Psoas muscle (tissue), 8 donors: Measurements from ENCODE around the gene PRICKLE1. TPM values are rescaled to one million over a fixed set of nuclear protein-coding genes. Genes with fewer than 3 reads are reported as not detected.

ENCODE experiments used
- ATAC-seq, 4 donors: fragments of 200-7000 bp; cut with Tn5 transposase; one replicate each; pipeline ENCODE4 v1.9.1; 2020; ENCODE audit warnings: moderate library complexity in 3 of 4, mild to moderate bottlenecking in 2 of 4
- DNase-seq, 2 donors: peaks; one replicate each; pipeline ENCODE4 v3.0.0-alpha.2; 2020
- H3K27ac ChIP-seq: fragments of 200-600 bp; one replicate; pipeline ENCODE4 v1.8.0; 2022
- H3K27me3 ChIP-seq, 3 donors: fragments of 200-600 bp in 1 of 3; one replicate each; pipeline versions ENCODE4 v1.6.1 to v1.8.0; 2013 to 2022; ENCODE audit warnings: low read length in 2 of 3, mild to moderate bottlenecking in 2 of 3, moderate library complexity in 1 of 3; ENCODE audit not compliant: insufficient read depth in 3 of 3
- H3K36me3 ChIP-seq, 2 donors: fragments of 200-600 bp in 1 of 2; one replicate each; pipeline versions ENCODE4 v1.6.1 to v1.8.0; 2013 to 2022; ENCODE audit warnings: low read depth in 1 of 2, mild to moderate bottlenecking in 1 of 2, moderate library complexity in 1 of 2; ENCODE audit not compliant: insufficient read depth in 1 of 2
- H3K4me1 ChIP-seq: fragments of 200-600 bp; one replicate; pipeline ENCODE4 v1.8.0; 2022
- H3K4me3 ChIP-seq: fragments of 200-600 bp; one replicate; pipeline ENCODE4 v1.8.0; 2022; ENCODE audit warnings: mild to moderate bottlenecking
- H3K9me3 ChIP-seq: fragments of 200-600 bp; one replicate; pipeline ENCODE4 v1.8.0; 2022
- WGBS, 3 donors: extraction: QIAGEN DNeasy Blood & Tissue Kit; methylation state at CpG; one replicate each; pipeline versions ENCODE4 v1.1.6 to v1.1.7; 2013; 5-methylcytosine and 5-hydroxymethylcytosine counted together
- intact Hi-C, 2 donors: fragments of 100-400 bp; cut with DNase I; formaldehyde crosslinking; loops; one replicate each; pipeline versions ENCODE4 v1.11.0 to v1.14.2; 2022
- polyA plus RNA-seq, 3 donors: library from polyadenylated mRNA; stranded (reverse); fragments of 200-250 nt; gene quantifications; one replicate each; pipeline ENCODE4 v1.2.3, GENCODE V29; 2013
- total RNA-seq, 4 donors: library from RNA; stranded (reverse); fragmentation: NEBNext Ultra II Directional in 2 of 4; extraction: Animal tissue kit (Norgen Biotek cat#: 25700) in 2 of 4; gene quantifications; one replicate each; pipeline versions ENCODE4 v1.2.1 to v1.2.4, GENCODE V29; 2021 to 2023
- TF ChIP-seq, protein P1 (sequence below): fragments of 200-600 bp; IDR thresholded peaks from one replicate; pipeline ENCODE4 v1.8.0; 2022; ENCODE audit warnings: antibody characterized with exemption
- donor health status: healthy with polysubstance abuse.
- donor health status: DM: no; HTN: no; CAD: no; lungs with moderate emphysema.
- donor health status: Bipolar disorder and iron deficiency.
- donor health status: healthy.
- donor health status: DM: yes; HTN: yes; CAD: no.
- donor health status: DM: no; HTN: no; CAD: no.
- donor health status: DM: no; HTN: no; CAD: no.
- donor health status: DM: yes; HTN: yes; CAD: no.

The PRICKLE1 gene
- total and polyA plus RNA-seq, 7 donors = 0.37 to 7.6 (median 1.7) TPM

GRCh38 chr12:42468341-42468821 lies 121.2 kb downstream of the PRICKLE1 start:
- WGBS, 3 donors = 43 to 57% (median 44%) methylated on average over 9 of the region's 9 CpGs
- TF ChIP-seq, protein P1, sequence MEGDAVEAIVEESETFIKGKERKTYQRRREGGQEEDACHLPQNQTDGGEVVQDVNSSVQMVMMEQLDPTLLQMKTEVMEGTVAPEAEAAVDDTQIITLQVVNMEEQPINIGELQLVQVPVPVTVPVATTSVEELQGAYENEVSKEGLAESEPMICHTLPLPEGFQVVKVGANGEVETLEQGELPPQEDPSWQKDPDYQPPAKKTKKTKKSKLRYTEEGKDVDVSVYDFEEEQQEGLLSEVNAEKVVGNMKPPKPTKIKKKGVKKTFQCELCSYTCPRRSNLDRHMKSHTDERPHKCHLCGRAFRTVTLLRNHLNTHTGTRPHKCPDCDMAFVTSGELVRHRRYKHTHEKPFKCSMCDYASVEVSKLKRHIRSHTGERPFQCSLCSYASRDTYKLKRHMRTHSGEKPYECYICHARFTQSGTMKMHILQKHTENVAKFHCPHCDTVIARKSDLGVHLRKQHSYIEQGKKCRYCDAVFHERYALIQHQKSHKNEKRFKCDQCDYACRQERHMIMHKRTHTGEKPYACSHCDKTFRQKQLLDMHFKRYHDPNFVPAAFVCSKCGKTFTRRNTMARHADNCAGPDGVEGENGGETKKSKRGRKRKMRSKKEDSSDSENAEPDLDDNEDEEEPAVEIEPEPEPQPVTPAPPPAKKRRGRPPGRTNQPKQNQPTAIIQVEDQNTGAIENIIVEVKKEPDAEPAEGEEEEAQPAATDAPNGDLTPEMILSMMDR = no peak
- no peaks in the 10 kb centered on the region for H3K9me3 ChIP-seq
- peaks cover 4% of the 10 kb centered on the region for H3K4me1 ChIP-seq
- no peaks in the 10 kb centered on the region for H3K27me3 ChIP-seq
- H3K4me3 ChIP-seq = no peak overlapping the region
- ATAC-seq = no peak
- H3K27ac ChIP-seq = no peak overlapping the region
- no peak for DNase-seq
- intact Hi-C loops = no loop called here
- H3K36me3 ChIP-seq = peaks cover 4 to 55% of the 10 kb centered on the region in 2 donors

DNA sequence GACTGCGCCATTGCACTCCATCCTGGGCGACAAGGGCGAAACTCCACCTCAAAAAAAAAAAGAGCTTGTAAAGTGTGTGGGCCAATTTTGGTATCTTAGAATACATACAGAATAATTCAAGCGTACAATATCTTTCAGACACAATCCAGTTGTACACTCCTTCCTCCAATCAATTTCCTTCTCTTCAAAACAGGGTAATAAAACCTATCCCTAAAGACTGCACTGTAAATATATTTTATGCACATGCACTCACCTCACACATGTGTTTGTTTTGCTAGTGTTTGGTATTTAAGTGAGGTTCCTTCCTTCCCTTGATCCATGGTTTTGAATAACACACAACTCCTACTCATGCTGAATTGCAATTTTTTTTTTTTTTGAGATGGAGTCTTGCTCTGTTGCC lies 125.9 kb downstream of the PRICKLE1 start:
- Histone ChIP-seq H3K27me3 (no peaks in the 10 kb centered on the region), H3K9me3 (no peaks in the 10 kb centered on the region), H3K36me3 (peaks cover 0 to 55% of the 10 kb centered on the region in 2 donors), H3K27ac (no peak overlapping the region), H3K4me3 (no peak overlapping the region), H3K4me1 (no peaks in the 10 kb centered on the region)
- WGBS, 3 donors = 96 to 99% (median 99%) methylated on average over 4 of the region's 4 CpGs
- TF ChIP-seq, protein P1 = no peak
- no peak for DNase-seq
- no peak for ATAC-seq
- intact Hi-C loops = no loop called here

GRCh38 chr12:42462486-42462885 lies 127.1 kb downstream of the PRICKLE1 start:
- Histone ChIP-seq H3K27me3 (no peaks in the 10 kb centered on the region), H3K4me1 (no peaks in the 10 kb centered on the region), H3K27ac (no peak overlapping the region), H3K9me3 (no peaks in the 10 kb centered on the region), H3K36me3 (peaks cover 0 to 53% of the 10 kb centered on the region in 2 donors), H3K4me3 (no peak overlapping the region)
- intact Hi-C loops = no loop called here
- ATAC-seq (no peak), DNase-seq (no peak)
- WGBS, 3 donors = 76 to 84% (median 82%) methylated on average over 3 of the region's 3 CpGs
- TF ChIP-seq, protein P1 = no peak

DNA sequence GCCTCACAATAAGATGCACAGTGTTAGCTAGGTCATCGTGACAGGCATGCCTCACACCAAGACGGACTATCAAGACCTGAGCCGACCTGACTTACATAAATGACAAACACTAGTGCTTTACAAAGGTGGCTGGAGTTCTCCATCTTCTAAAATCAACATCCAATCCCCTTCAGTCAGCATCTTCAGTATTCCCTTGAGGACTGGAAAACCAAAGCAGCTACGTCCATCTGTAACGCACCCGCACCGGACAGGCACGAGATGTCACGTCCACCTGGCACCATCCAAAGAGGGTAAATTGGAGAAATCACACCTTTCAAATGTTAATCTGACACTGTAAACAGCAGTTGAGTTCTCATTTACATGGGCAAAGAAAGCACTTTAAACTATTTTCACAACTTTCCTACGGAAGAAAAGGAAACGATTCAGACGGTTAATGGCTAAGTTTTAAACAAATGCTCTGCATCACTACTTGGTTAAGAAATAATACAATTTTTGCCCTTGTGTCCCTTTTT lies 130.2 kb downstream of the PRICKLE1 start:
- Histone ChIP-seq H3K9me3 (no peaks in the 10 kb centered on the region), H3K27ac (no peak overlapping the region), H3K4me3 (no peak overlapping the region), H3K4me1 (no peaks in the 10 kb centered on the region), H3K36me3 (peaks cover 0 to 30% of the 10 kb centered on the region in 2 donors), H3K27me3 (no peaks in the 10 kb centered on the region)
- TF ChIP-seq, protein P1 = no peak
- ATAC-seq (no peak), DNase-seq (no peak)
- intact Hi-C loops = no loop called here
- 90 to 95% (median 93%) methylated on average over 12 of the region's 12 CpGs for WGBS, 3 donors

- intact Hi-C loops = no loop called here
- Histone ChIP-seq H3K36me3 (peaks cover 0 to 25% of the 10 kb centered on the region in 2 donors), H3K4me1 (no peaks in the 10 kb centered on the region)
These were observed 131.0 kb downstream of the PRICKLE1 start for GRCh38 chr12:42458575-42458974.

More at GRCh38 chr12:42458575-42458974, 131.0 kb downstream of the PRICKLE1 start:
- 94 to 97% (median 94%) methylated on average over 2 of the region's 2 CpGs for WGBS, 3 donors
- TF ChIP-seq, protein P1 = no peak
- ATAC-seq (no peak), DNase-seq (no peak)
- no peak overlapping the region for H3K27ac ChIP-seq
- no peaks in the 10 kb centered on the region for H3K9me3 ChIP-seq
- H3K27me3 ChIP-seq = no peaks in the 10 kb centered on the region
- H3K4me3 ChIP-seq = no peak overlapping the region
